Measurements from ENCODE around the gene MORC2.

MORC2 gene

DNA sequence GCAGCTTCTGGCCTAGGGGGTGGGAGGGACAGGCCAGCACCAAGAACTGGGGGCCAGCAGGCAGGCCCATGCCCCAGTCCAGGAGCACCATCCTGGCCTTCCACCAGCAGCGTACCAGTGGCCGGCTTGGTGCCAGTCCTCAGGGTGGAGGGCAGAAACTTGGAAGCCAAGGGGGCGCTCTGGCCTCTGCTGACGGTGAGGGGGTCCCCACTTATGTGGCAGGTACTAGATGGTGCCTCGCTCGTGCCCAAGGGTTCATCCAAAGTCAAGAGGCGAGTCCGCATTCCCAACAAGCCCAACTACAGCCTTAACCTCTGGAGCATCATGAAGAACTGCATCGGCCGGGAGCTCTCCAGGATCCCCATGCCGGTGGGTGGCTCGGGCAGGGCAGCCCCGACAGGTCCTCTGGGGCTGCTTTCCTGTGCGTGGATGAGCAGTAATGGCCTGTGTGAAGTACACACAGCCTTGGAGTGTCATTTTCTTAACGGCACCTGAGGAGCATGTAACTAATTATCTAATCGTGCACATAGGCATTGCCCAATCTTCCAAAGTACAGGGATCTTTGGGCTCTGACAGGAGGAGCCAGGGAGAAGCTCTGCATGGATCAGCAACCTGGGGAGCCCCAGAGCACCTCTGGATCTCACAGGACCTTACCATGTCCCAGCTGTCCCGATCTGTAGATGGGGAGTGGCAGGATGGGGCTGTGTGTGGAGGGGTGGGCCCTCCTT, 79.1 kb downstream of the MORC2 start:
- Mint-ChIP-seq H3K9me3 (no peaks in the 10 kb centered on the region), H3K36me3 (ENCODE audit: low read depth) (peaks cover 3% of the 10 kb centered on the region), H3K4me3 (no peak overlapping the region), H3K27me3 (ENCODE audit: low read depth) (no peaks in the 10 kb centered on the region), H3K27ac (no peak overlapping the region), H3K4me1 (no peaks in the 10 kb centered on the region)
- TF ChIP-seq CTCF (IDR thresholded peaks at IDR 0.05; ENCODE audit: unreplicated experiment in 3 of 3) = no peak

GRCh38 chr22:30887861-30888260, 80.7 kb downstream of the MORC2 start:
- no peaks in the 10 kb centered on the region for H3K4me1 Mint-ChIP-seq
- peaks cover 3% of the 10 kb centered on the region for H3K36me3 Mint-ChIP-seq (ENCODE audit: low read depth)
- TF ChIP-seq CTCF (IDR thresholded peaks at IDR 0.05; ENCODE audit: unreplicated experiment in 3 of 3) = no peak
- no peaks in the 10 kb centered on the region for H3K9me3 Mint-ChIP-seq
- H3K27ac Mint-ChIP-seq = no peak overlapping the region
- no peak overlapping the region for H3K4me3 Mint-ChIP-seq
- no peaks in the 10 kb centered on the region for H3K27me3 Mint-ChIP-seq (ENCODE audit: low read depth)

DNA sequence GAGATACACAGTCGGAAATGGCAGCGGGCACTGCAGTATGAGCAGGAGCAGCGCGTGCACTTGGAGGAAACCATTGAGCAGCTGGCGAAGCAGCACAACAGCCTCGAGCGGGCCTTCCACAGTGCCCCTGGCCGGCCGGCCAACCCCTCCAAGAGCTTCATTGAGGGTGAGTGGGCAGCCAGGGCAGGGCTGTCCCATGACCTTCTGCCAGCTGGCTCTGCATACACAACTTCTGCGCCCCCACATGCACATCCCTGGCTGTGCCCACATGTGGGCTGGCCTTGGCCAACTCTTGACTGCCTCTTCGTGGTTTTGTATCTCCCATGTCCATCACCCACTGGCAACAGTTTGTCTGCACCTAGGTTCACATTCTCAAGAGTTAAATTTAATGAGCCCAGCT, 81.1 kb downstream of the MORC2 start:
- TF ChIP-seq CTCF (IDR thresholded peaks at IDR 0.05; ENCODE audit: unreplicated experiment in 3 of 3) = no peak
- H3K4me3 Mint-ChIP-seq = no peak overlapping the region
- no peaks in the 10 kb centered on the region for H3K4me1 Mint-ChIP-seq
- H3K27me3 Mint-ChIP-seq (ENCODE audit: low read depth) = no peaks in the 10 kb centered on the region
- no peaks in the 10 kb centered on the region for H3K9me3 Mint-ChIP-seq
- H3K36me3 Mint-ChIP-seq (ENCODE audit: low read depth) = peaks cover 3% of the 10 kb centered on the region
- no peak overlapping the region for H3K27ac Mint-ChIP-seq

DNA sequence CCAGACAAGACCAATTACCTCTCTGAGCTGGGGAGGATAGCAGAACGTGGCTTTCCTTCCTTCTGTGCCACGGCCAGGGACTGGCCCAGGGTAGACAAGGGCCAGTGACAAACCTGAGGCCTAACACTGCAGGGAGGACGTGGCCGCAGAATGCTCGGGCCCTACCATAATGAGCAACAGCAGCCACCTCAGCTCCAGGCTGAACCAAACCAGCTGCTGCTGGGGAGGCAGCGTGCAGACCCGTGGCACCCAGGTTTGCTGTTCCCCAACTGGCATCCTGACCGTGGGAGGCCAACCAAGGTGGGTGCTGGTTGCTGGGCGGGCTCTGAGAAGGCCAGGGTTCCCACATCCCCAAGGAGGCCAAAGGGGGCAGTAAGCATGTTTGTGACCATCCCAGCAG, 83.0 kb downstream of the MORC2 start:
- peaks cover 3% of the 10 kb centered on the region for H3K36me3 Mint-ChIP-seq (ENCODE audit: low read depth)
- no peak for TF ChIP-seq CTCF (IDR thresholded peaks at IDR 0.05; ENCODE audit: unreplicated experiment in 3 of 3)
- H3K27me3 Mint-ChIP-seq (ENCODE audit: low read depth) = no peaks in the 10 kb centered on the region
- H3K4me1 Mint-ChIP-seq = peaks cover 7% of the 10 kb centered on the region
- no peaks in the 10 kb centered on the region for H3K9me3 Mint-ChIP-seq
- no peak overlapping the region for H3K4me3 Mint-ChIP-seq
- no peak overlapping the region for H3K27ac Mint-ChIP-seq

DNA sequence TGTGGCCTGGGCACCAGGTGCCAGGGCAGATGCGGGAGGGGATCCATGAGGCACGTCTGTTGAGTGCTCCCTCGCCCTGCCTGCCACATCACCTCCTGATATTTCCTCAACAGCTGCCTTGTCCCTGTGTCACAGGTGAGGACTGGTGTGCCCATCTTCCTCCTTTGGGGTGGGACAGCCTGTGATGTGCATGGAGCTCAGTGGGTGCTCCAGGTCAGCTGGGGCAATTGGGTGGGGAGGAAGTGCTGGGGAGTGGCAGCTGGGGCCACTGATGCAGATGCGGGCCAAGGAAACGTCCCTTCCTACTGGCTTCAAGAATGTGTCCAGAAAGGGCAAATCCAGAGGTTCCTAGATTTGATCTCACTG, 83.6 kb downstream of the MORC2 start:
- Mint-ChIP-seq H3K36me3 (ENCODE audit: low read depth) (no peaks in the 10 kb centered on the region), H3K4me3 (no peak overlapping the region), H3K9me3 (no peaks in the 10 kb centered on the region), H3K27ac (no peak overlapping the region), H3K4me1 (peaks cover 13% of the 10 kb centered on the region), H3K27me3 (ENCODE audit: low read depth) (no peaks in the 10 kb centered on the region)
- TF ChIP-seq CTCF (IDR thresholded peaks at IDR 0.05; ENCODE audit: unreplicated experiment in 3 of 3) = no peak

Data from nephron (organoid).